SKM-1 treated with dmso at 0.1 percent for 144 hours (cell line): ENCODE results near the gene PRR9.

ENCODE experiments used
- DNase-seq: peaks from one replicate; lab custom pipeline; 2025; ENCODE audit not compliant: unreplicated experiment; lab: John Stamatoyannopoulos, UW

PRR9 gene

GRCh38 chr1:153262462-153263157 is 45.2 kb downstream of the PRR9 start:
- no peak for DNase-seq

GRCh38 chr1:153265457-153265856 is 48.1 kb downstream of the PRR9 start:
- no peak for DNase-seq
